ENCODE results near the gene EXOC3. TPM values are rescaled to one million over a fixed set of nuclear protein-coding genes. Genes with fewer than 3 reads are reported as not detected.

The EXOC3 gene
- polyA plus RNA-seq, 3 donors, result 33.2 to 59.7 (median 53.8) TPM

DNA sequence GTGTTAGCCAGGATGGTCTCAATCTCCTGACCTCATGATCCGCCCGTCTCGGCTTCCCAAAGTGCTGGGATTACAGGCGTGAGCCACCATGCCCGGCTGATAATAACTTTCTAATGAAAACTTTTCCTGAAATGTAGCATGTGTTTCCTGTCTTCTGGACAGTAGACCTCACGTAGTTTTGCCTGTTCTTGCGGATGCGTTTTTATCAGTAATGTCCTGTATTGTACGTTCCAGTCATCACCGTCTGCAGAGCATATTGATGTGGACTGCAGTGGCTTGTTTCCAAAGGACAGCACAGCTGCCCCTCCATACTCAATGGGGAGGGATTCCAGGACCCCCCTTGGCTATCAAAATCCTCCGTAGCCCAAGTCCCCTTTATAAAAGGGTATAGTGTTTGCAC lies 12.8 kb downstream of the EXOC3 start:
- H3K36me3 Mint-ChIP-seq, result peaks cover 95 to 100% of the 10 kb centered on the region in 2 donors
- H2AFZ ChIP-seq (ENCODE audit: insufficient read depth, low read depth, low read length, poor library complexity, severe bottlenecking), result no peak overlapping the region
- intact Hi-C loops (cut with micrococcal nuclease), result no loop called here
- 97% methylated on average over 7 of the region's 11 CpGs for WGBS (ENCODE audit: insufficient coverage)
- H3K79me2 ChIP-seq (ENCODE audit: insufficient read depth, low read length), result peaks cover 20% of the 10 kb centered on the region
- peaks cover 94 to 100% of the 10 kb centered on the region in 2 donors for H3K36me3 ChIP-seq (replicated peaks in 1 of 2; ENCODE audit: control insufficient read depth in 1 of 2, insufficient read depth in 2 of 2, low read length in 2 of 2)
- H3K4me3 Mint-ChIP-seq, result no peak overlapping the region
- peaks cover 0 to 1% (median 0%) of the 10 kb centered on the region in 3 donors for H3K27me3 Mint-ChIP-seq (ENCODE audit: low read depth in 3 of 3)
- H3K9me3 ChIP-seq (replicated peaks in 1 of 2; ENCODE audit: control insufficient read depth in 1 of 2, insufficient read depth in 1 of 2, low read length in 2 of 2), result peaks cover 3 to 18% of the 10 kb centered on the region in 2 donors
- DNase-seq, result no peak
- H3K4me2 ChIP-seq (replicated peaks; ENCODE audit: extremely low read depth, low read length, poor library complexity, severe bottlenecking), result no peak overlapping the region
- no peak overlapping the region for H3K9ac ChIP-seq (ENCODE audit: insufficient read depth, low read length, poor library complexity, severe bottlenecking)
- no peak overlapping the region for H3K4me3 ChIP-seq (replicated peaks in 1 of 3; ENCODE audit: low read depth in 2 of 3, low read length in 3 of 3)
- TF ChIP-seq, protein P1, sequence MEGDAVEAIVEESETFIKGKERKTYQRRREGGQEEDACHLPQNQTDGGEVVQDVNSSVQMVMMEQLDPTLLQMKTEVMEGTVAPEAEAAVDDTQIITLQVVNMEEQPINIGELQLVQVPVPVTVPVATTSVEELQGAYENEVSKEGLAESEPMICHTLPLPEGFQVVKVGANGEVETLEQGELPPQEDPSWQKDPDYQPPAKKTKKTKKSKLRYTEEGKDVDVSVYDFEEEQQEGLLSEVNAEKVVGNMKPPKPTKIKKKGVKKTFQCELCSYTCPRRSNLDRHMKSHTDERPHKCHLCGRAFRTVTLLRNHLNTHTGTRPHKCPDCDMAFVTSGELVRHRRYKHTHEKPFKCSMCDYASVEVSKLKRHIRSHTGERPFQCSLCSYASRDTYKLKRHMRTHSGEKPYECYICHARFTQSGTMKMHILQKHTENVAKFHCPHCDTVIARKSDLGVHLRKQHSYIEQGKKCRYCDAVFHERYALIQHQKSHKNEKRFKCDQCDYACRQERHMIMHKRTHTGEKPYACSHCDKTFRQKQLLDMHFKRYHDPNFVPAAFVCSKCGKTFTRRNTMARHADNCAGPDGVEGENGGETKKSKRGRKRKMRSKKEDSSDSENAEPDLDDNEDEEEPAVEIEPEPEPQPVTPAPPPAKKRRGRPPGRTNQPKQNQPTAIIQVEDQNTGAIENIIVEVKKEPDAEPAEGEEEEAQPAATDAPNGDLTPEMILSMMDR (IDR thresholded peaks at IDR 0.05), result no peak
- peaks cover 68% of the 10 kb centered on the region for H4K20me1 ChIP-seq (ENCODE audit: insufficient read depth, low read length)
- peaks cover 7 to 12% (median 9%) of the 10 kb centered on the region in 7 donors for H3K9me3 Mint-ChIP-seq
- no peak overlapping the region for H3K27ac Mint-ChIP-seq
- no peaks in the 10 kb centered on the region for H3K27me3 ChIP-seq (ENCODE audit: control insufficient read depth in 2 of 2, insufficient read depth in 2 of 2, low read length in 2 of 2)
- H3K4me1 ChIP-seq (ENCODE audit: control insufficient read depth in 1 of 2, insufficient read depth in 2 of 2, low read length in 2 of 2), result no peaks in the 10 kb centered on the region
- H3K4me1 Mint-ChIP-seq, result no peaks in the 10 kb centered on the region
- H3K27ac ChIP-seq (ENCODE audit: low read depth in 1 of 2, low read length in 2 of 2), result no peak overlapping the region

DNA sequence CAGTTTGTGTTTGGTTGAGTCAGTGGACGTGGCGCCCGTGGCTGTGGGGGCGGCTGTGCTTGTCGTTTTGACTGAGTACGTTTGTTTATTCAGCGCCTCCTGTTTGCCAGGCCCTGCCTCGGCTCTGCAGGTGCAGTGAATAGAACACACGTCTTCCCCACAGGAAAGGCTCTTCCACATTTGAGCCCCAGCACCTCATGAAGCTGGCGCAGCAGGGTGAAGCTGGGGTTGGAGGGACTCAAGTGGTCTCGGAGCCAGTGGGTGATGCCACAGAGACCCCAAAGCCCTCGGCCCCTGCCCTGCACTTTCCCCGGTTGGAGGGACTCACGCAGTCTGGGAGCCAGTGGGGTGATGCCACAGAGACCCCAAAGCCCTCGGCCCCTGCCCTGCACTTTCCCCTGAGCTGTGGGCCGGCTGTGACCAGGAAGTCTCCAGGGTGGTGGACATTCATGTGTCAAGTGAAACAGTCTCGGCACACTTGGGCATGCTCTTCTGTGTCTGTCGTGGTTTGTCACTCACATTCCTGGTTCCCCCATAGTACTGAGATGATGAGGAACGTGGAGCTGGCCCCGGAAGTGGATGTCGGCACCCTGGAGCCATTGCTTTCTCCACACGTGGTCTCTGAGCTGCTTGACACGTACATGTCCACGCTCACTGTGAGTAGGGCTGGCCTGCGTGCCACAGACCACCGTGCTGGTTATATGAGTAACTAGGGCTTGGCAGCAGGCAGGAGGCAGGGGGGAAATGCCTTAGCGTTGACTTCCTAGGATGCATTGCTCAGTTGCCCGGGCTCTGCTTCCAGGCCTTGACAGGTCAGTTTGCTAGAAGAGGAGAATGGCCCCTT lies 13.6 kb downstream of the EXOC3 start:
- H3K27me3 Mint-ChIP-seq (ENCODE audit: low read depth in 3 of 3), result peaks cover 0 to 1% (median 0%) of the 10 kb centered on the region in 3 donors
- H4K20me1 ChIP-seq (ENCODE audit: insufficient read depth, low read length), result peaks cover 68% of the 10 kb centered on the region
- H3K4me1 Mint-ChIP-seq, result no peaks in the 10 kb centered on the region
- H3K36me3 ChIP-seq (replicated peaks in 1 of 2; ENCODE audit: control insufficient read depth in 1 of 2, insufficient read depth in 2 of 2, low read length in 2 of 2), result peaks cover 89 to 100% of the 10 kb centered on the region in 2 donors
- H3K27me3 ChIP-seq (ENCODE audit: control insufficient read depth in 2 of 2, insufficient read depth in 2 of 2, low read length in 2 of 2), result no peaks in the 10 kb centered on the region
- H3K4me3 ChIP-seq (replicated peaks in 1 of 3; ENCODE audit: low read depth in 2 of 3, low read length in 3 of 3), result no peak overlapping the region
- TF ChIP-seq, protein P1 (IDR thresholded peaks at IDR 0.05), result no peak
- H3K9me3 ChIP-seq (replicated peaks in 1 of 2; ENCODE audit: control insufficient read depth in 1 of 2, insufficient read depth in 1 of 2, low read length in 2 of 2), result peaks cover 3 to 12% of the 10 kb centered on the region in 2 donors
- no peak overlapping the region for H3K4me3 Mint-ChIP-seq
- H3K36me3 Mint-ChIP-seq, result peaks cover 91 to 100% of the 10 kb centered on the region in 2 donors
- no peaks in the 10 kb centered on the region for H3K4me1 ChIP-seq (ENCODE audit: control insufficient read depth in 1 of 2, insufficient read depth in 2 of 2, low read length in 2 of 2)
- no peak overlapping the region for H3K9ac ChIP-seq (ENCODE audit: insufficient read depth, low read length, poor library complexity, severe bottlenecking)
- intact Hi-C loops (cut with micrococcal nuclease), result no loop called here
- H2AFZ ChIP-seq (ENCODE audit: insufficient read depth, low read depth, low read length, poor library complexity, severe bottlenecking), result no peak overlapping the region
- DNase-seq, result no peak
- H3K9me3 Mint-ChIP-seq, result peaks cover 5 to 11% (median 7%) of the 10 kb centered on the region in 7 donors
- 95% methylated on average over 27 of the region's 28 CpGs for WGBS (ENCODE audit: insufficient coverage)
- no peak overlapping the region for H3K4me2 ChIP-seq (replicated peaks; ENCODE audit: extremely low read depth, low read length, poor library complexity, severe bottlenecking)
- H3K79me2 ChIP-seq (ENCODE audit: insufficient read depth, low read length), result peaks cover 20% of the 10 kb centered on the region
- no peak overlapping the region for H3K27ac Mint-ChIP-seq
- H3K27ac ChIP-seq (ENCODE audit: low read depth in 1 of 2, low read length in 2 of 2), result no peak overlapping the region
